ENCODE results near the gene PLSCR1.

- TF ChIP-seq POLR2A (IDR thresholded peaks at IDR 0.05; ENCODE audit: low read depth) (no peak), POLR2AphosphoS5 (IDR thresholded peaks at IDR 0.05) (no peak), EP300 (IDR thresholded peaks at IDR 0.05) (no peak)
- TF ChIP-seq, protein P1, sequence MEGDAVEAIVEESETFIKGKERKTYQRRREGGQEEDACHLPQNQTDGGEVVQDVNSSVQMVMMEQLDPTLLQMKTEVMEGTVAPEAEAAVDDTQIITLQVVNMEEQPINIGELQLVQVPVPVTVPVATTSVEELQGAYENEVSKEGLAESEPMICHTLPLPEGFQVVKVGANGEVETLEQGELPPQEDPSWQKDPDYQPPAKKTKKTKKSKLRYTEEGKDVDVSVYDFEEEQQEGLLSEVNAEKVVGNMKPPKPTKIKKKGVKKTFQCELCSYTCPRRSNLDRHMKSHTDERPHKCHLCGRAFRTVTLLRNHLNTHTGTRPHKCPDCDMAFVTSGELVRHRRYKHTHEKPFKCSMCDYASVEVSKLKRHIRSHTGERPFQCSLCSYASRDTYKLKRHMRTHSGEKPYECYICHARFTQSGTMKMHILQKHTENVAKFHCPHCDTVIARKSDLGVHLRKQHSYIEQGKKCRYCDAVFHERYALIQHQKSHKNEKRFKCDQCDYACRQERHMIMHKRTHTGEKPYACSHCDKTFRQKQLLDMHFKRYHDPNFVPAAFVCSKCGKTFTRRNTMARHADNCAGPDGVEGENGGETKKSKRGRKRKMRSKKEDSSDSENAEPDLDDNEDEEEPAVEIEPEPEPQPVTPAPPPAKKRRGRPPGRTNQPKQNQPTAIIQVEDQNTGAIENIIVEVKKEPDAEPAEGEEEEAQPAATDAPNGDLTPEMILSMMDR (IDR thresholded peaks at IDR 0.05), result no peak
Observed at GRCh38 chr3:146511402-146512134, 32.8 kb downstream of the PLSCR1 start.
